ENCODE data around the gene RLF. TPM values are rescaled to one million over a fixed set of nuclear protein-coding genes. Genes with fewer than 3 reads are reported as not detected.
"Not testable (repeated sequence)": the region's sequence is repeated elsewhere in the genome, so short reads cannot be mapped to it uniquely, and the experiment has no call there.

RLF gene
- polyA plus RNA-seq, 3 donors, result 2.6 to 5.2 (median 4.0) TPM

DNA sequence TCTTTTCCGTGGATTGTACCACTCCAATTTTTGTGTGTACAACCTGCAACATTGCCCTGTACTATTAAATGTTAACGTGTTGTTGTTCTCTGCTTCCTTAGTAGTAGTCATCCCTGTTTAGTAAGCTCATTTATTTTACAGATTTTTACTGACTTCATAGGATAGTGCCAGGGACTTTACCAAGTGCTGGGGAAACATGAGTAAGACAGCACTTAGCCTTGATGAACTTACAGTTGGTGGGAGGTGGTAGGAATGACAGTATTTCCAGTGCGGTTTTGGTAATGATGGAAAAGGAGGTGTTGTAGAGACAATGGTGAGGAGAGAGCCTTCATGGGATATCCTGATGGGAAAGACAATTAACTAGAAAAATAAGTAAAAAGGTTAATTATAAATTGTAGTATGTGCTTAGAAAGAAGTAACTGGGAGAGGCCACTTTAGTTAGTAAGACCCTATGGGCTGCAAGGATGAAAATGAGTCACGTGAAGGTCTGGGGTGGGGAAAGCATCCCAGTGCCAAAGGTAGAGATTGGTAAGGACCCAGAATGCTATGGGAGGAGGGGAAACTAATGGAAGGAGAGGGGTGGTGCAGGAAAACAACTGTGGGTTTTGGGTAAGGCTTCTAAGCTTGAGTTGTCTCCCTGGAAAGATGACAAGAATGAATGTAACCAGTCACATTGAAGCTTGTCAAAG lies 1.7 kb downstream of the RLF start:
- H3K27ac ChIP-seq (ENCODE audit: low read depth, low read length), result no peak overlapping the region
- WGBS, 3 donors, result 10 to 13% (median 12%) methylated on average over 4 of the region's 4 CpGs

DNA sequence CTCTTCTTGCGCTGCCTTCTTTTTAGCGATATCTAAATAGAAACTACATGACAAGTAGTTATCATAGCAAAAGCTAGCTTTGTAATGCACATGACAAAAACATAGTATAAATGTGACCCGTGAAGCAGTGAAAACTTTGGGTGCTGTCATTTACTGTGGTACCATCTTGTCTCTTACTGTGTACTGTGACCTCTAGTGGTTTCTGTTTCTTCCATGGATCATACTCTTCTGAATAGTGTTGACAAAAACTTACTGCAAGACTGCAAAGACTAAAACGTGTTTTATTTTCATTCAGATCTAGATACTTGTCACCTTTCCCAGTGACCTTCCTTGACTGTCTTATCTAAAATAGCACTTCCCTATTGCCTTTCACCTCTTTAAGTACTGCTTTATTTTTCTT lies 6.1 kb downstream of the RLF start:
- H3K27ac ChIP-seq (ENCODE audit: low read depth, low read length), result no peak overlapping the region
- WGBS, 3 donors, result 75 to 77% (median 75%) methylated on average over 4 of the region's 4 CpGs

DNA sequence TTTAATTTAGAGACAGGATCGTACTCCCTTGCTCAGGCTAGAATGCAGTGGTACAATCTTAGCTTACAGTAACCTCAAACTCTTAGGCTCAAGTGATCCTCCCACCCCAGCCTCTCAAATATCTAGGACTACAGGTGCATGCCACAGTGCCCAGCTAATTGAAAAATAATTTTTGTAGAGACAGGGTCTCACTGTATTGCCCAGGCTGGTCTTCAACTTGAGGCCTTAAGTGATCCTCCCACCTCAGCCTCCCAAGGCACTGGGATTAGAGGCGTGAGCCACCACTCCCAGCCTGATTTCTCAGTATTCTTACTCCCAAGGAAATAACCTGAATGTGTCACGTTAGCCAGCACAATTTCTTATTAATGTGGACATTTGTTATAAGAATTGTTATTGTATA lies 9.8 kb downstream of the RLF start:
- WGBS, 3 donors, result 86 to 93% (median 92%) methylated on average over 3 of the region's 3 CpGs
- no peak overlapping the region for H3K27ac ChIP-seq (ENCODE audit: low read depth, low read length)

DNA sequence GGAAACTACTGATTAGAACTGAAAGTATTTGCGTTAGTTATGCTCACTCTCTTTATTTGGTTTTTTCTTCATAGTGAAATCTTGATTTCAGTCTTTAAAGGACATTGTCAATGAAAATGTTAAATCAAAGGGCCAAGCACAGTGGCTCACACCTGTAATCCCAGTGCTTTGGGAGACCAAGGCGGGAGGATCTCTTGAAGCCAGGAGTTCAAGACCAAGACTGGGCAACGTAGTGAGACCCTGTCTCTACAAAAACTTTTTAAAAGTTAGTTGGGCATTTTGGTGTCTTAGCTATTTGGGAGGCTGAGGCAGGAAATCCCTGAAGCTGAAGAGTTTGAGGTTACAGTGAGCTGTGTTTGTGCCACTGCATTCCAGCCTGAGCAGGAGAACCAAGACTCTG lies 13.6 kb downstream of the RLF start:
- H3K27ac ChIP-seq (ENCODE audit: low read depth, low read length), result no peak overlapping the region
- 75 to 95% (median 94%) methylated on average over 3 of the region's 3 CpGs for WGBS, 3 donors

DNA sequence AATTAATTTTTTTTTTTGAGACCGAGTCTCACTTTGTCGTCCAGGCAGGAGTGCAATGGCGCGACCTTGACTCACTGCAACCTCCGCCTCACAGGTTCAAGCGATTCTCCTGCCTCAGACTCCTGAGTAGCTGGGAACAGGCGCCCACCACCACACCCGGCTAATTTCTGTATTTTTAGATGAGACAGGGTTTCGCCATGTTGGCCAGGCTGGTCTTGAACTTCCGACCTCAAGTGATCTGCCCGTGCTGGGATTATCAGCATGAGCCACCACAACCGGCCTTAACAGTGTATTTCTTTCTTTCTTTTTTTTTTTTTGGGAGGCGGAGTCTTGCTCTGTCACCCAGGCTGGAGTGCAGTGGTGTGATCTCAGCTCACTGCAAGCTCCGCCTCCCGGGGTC lies 15.8 kb downstream of the RLF start:
- 94 to 96% (median 96%) methylated on average over 14 to 15 of the region's 15 CpGs for WGBS, 3 donors
- not testable (repeated sequence) for H3K27ac ChIP-seq (ENCODE audit: low read depth, low read length)

DNA sequence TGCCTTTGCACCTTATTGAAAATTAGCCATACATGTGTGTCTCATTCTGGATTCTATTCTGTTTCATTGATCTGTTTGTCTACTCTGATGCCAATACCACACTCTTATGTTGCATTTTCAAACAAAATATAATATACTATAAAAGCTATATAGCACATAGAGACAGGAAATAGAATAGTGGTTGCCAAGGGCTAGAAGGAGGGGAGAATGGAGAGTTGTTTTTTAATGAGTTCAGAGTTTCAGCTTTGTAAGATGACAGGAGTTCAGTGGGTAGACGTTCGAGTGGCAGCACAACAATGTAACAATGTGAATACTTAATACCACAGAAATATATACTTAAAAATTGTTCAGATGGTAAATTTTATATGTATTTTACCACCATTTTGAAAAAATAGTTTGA lies 17.0 kb downstream of the RLF start:
- H3K27ac ChIP-seq (ENCODE audit: low read depth, low read length), result no peak overlapping the region
- 52 to 79% (median 71%) methylated on average over 2 of the region's 2 CpGs for WGBS, 3 donors

DNA sequence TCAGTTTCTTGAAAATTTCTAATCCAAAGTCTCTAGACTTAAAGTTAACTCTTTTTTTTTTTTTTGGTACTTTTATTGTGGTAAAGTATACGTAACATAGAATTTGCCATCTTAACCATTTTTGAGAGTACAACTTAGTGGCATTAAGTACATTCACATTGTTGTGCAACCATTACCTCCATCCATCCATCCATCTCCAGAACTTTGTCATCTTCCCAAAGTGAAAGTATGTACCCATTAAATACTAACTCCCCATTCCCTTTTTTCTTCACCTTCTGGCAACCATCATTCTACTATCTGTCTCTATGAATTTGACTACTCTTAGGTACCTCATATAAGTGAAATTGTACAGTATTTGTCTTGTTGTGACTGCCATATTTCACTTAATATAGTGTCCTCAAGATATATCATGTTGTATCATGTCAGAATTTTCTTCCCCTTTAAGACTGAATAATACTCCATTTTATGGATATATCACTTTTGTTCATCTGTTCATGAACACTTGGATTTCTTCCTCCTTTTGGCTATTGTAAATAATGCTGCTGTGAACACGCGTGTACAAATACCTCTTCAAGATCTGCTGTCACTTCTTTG lies 18.4 kb downstream of the RLF start:
- 95 to 97% (median 97%) methylated on average over 3 of the region's 3 CpGs for WGBS, 3 donors
- no peak overlapping the region for H3K27ac ChIP-seq (ENCODE audit: low read depth, low read length)

DNA sequence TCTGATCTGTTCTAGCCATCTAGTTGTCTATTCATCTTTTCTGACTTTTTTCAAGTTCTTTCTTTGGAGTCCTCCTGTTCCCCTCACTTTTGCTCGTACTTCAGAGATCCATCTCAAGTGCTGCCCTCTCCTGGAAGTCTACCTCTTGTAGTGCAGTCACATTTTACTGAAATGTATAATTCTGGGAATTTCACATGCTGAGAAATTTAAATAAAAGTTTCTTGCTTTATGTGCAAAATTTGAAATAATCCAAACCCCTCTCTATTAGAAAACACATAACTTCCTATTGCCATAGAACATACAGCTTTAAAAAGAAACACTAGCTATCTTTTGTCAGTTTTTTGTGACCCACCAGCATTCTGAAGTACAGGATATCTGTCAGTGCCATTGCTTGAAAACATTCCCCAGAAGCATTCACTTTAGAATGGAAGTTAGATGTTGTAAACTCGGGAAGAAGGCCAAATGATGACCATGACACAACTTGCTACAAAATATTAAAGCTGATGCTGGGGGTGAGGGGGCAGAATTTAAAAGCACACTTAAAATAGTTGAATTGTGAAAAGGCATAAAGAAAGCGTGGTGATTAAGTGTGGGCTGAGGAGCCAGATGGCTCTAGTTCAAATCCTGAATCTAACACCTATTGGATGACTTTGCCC lies 22.0 kb downstream of the RLF start:
- 40 to 57% (median 56%) methylated on average over 3 of the region's 3 CpGs for WGBS, 3 donors
- H3K27ac ChIP-seq (ENCODE audit: low read depth, low read length), result no peak overlapping the region

DNA sequence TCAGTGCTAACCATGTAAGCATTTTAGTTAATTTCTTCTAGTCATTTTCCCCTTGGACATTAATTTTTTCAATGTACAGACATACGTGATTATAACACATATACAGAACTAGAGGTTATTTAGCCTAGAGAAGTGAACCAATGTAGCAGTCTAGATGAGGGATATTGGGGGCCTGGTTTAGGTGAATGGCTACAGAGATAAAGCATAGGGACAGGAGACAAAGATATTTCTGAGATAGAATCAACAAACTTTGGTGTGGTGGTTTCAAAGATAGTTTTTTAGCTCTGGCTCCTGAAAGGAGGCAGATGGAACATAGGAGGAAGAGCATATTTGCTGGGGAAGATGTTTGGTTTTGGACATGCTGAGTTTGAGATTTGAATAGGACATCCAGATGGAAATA lies 23.0 kb downstream of the RLF start:
- H3K27ac ChIP-seq (ENCODE audit: low read depth, low read length), result no peak overlapping the region
- 90 to 94% (median 91%) methylated on average over 1 of the region's 1 CpG for WGBS, 3 donors

DNA sequence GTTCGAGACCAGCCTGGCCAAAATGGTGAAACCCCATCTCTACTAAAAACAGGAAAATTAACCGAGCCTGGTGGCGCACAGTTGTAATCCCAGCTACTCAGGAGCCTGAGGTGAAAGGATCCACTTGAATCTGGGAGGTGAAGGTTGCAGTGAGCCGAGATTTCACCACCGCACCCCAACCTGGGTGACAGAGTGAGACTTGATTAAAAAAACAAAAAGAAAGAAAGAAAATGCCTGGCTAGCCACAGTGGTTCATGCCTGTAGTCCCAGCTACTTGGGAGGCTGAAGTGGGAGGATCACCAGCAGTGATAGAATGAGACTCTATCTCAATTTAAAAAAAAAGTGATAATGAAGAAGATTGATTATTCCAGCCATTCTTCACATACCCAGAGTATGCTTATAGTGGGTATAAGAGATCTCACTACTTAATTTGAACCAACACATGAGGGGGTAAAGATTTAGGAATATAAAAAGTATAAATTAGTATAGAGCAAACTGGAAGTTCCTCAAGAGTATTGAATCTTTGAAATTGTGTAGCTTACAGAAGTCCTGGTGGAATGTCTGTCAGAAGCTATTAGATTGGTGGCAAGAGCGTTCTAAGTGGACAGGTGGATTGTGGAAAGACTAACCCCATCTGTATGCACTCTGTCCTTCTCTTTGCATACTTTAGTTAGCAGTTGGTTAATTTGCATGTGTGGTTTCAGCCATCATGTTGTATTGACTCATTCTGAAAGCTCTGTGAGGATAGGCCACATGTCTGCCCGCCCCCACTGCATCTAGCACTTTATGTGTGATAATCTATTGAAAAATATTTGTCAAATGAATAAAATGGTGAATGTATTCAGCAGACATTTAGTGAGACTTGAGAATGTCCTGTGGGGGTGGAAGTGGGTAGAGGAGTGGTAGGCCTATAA lies 25.0 kb downstream of the RLF start:
- H3K27ac ChIP-seq (ENCODE audit: low read depth, low read length), result no peak overlapping the region
- WGBS, 3 donors, result 87 to 93% (median 92%) methylated on average over 7 of the region's 7 CpGs

DNA sequence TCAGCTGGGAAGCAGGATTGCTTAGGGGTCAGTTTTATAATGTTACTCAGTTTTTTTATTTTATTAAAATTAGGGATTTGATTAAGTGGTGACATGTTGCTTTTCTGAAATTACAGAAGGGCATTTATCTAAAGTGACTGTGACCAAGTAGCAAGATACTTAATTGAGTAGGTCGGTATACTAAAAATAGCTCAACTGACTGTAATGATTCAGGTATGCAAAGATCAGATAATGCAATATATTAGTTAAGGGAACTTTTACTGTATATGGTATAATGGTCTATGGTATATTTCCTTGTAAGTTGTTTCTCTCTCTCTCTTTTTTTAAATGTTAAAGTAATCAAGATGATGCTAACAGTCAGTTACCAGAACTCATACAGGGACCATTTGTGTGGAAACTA lies 26.2 kb downstream of the RLF start:
- WGBS, 3 donors, result 56 to 82% (median 74%) methylated on average over 1 of the region's 1 CpG
- H3K27ac ChIP-seq (ENCODE audit: low read depth, low read length), result no peak overlapping the region

DNA sequence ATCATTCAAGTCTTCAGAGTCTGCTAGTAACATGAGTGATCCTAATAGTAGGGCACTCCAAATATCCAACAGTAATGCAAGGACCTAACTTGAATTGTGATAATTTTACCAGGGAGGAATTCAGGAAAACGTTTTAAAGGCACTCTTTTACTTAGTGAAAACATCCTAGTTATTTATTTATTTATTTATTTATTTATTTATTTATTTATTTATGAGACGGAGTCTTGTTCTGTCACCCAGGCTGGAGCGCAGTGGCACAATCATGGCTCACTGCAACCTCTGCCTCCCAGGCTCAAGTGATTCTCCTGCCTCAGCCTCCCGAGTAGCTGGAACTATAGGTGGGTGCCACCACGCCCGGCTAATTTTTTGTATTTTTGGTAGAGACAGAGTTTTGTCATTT lies 33.5 kb downstream of the RLF start:
- H3K27ac ChIP-seq (ENCODE audit: low read depth, low read length), result not testable (repeated sequence)
- 88 to 95% (median 93%) methylated on average over 6 of the region's 6 CpGs for WGBS, 3 donors

DNA sequence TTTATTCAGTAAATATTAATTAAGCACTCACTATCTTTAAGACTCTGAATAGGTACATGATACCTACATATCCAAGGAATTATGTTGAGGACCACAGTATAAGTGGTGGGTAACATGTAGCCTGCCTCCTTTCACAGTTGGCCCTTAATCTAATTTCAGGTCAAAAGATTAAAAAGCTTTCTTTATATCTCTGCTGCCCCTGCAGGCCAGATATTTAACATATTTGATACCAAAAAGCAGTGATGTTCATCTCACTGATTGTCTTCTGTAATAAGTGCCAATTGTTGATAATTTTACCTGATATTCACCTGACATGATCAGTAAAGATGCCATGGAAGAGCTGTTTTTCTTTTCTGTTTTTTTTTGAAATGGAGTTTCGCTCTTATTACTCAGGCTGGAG lies 36.5 kb downstream of the RLF start:
- 97 to 100% (median 100%) methylated on average over 1 of the region's 1 CpG for WGBS, 3 donors
- no peak overlapping the region for H3K27ac ChIP-seq (ENCODE audit: low read depth, low read length)

DNA sequence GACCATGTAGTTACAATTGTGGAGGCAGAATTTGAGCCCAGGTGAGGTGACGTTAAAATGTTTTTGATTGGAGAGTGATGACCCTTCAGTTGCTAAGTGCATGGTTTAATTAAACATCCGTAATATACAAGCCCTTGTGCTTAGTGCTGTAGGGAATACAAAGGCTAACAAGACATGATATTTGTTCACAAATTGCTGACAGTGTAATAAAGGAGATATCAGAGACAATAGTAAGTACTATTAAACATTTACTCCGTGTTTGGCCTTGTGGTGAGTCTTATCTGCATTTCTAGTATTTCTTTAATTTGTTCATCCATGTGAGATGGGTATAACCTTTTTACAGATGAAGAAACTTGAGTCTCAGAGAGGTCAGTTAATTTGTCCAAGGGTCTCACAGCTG lies 37.9 kb downstream of the RLF start:
- 68 to 95% (median 89%) methylated on average over 3 of the region's 3 CpGs for WGBS, 3 donors
- H3K27ac ChIP-seq (ENCODE audit: low read depth, low read length), result no peak overlapping the region

DNA sequence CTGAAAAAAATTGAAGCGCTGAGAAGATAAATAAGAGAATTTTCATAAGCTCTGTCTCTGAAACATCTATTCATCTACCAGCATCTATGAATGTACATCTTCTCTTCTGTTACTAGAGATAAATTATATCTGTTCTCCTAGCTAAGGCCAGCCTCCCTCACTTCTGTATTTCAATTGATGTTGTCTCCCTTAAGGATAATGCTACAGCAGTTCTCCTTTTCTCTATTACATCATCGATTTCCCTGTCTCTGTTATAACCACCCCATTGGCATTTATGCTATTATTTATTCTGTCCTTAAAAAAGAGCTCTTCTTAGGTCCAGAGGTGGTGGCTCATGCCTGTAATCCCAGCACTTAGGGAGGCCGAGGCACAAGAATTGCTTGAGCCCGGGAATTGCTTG lies 43.7 kb downstream of the RLF start:
- 88 to 96% (median 89%) methylated on average over 4 of the region's 4 CpGs for WGBS, 3 donors
- H3K27ac ChIP-seq (ENCODE audit: low read depth, low read length), result no peak overlapping the region

DNA sequence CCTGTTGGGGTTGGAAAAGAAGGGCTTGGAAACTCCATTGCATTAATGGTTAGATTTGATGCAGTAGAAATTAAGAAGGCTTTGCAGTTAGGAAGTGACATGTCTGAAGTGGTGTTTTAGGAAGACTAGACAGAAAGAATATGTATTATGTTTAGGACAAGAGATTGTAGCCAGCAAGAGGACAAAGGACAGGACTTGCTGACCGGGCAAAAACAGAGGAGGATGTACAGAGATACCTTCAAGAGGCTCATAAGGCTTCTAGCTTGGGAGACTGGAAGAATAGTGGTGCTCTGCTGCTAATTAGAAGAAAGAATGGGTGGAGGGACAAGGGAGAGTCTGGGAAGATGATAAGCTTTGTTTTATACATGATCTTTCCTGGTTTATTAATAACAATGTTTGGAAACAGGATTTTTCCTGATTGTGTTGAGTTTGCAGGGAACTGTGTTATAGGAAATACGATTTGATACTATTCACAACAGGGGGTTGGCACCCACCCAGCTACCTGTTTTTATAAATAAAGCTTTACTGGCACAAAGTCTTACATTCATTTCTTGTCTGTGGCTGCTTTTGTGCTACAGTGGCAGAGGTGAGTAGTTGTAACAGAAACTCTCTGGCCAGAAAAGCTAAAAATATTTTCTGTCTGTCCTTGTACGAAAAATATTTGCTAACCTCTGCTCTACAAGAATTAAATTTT lies 49.5 kb downstream of the RLF start:
- no peak overlapping the region for H3K27ac ChIP-seq (ENCODE audit: low read depth, low read length)
- WGBS, 3 donors, result 79 to 82% (median 79%) methylated on average over 3 of the region's 3 CpGs

DNA sequence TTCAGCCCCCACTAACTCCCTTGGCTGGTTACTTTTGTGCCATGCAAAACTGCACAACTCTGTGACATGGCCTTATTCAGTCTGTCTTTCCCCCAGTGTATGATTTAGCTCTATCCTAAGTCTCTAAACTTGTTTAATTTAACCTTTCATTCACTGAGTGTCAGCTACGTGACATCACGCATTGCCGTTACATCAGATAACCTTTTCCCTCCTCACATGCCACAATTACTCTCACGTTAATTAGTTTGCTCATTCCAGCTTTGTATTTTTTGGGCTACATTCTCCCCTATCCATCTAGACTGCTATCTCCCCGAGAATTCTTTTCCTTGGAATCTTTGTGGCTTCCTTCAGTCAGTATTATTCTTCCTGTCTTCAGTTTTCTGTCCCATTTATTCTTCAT lies 57.1 kb downstream of the RLF start:
- no peak overlapping the region for H3K27ac ChIP-seq (ENCODE audit: low read depth, low read length)
- 95 to 97% (median 95%) methylated on average over 5 of the region's 5 CpGs for WGBS, 3 donors

DNA sequence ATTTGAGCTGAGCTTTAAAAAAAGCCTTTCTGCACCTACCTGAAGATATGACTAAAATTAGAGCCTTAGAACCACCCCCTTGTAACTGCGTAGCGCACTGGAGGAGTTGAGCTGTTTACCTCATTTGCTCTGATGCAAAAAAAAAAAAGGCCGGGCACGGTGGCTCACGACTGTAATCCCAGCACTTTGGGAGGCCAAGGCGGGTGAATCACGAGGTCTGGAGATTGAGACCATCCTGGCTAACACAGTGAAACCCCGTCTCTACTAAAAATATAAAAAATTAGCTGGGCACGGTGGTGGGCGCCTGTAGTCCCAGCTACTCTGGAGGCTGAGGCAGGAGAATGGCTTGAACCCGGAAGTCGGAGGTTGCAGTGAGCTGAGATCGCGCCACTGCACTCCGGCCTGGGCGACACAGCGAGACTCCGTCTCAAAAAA lies 60.3 kb downstream of the RLF start:
- H3K27ac ChIP-seq (ENCODE audit: low read depth, low read length), result not testable (repeated sequence)
- 94 to 98% (median 95%) methylated on average over 16 to 18 of the region's 18 CpGs for WGBS, 3 donors

Measured in adipose tissue (tissue), 3 donors.